Measurements from ENCODE around the gene APBB1IP.
A peak's percentile ranks its signal among the peaks of the same experiment; 100 is the strongest.
"Not testable (repeated sequence)": the region's sequence is repeated elsewhere in the genome, so short reads cannot be mapped to it uniquely, and the experiment has no call there.

Gene APBB1IP

GRCh38 chr10:26441491-26442214, 3.5 kb downstream of the APBB1IP start:
- DNase-seq (ENCODE audit: low read depth): no peak

- DNase-seq (ENCODE audit: low read depth): no peak
Measured at GRCh38 chr10:26445411-26446031, 7.4 kb downstream of the APBB1IP start.

GRCh38 chr10:26446258-26446657, 8.1 kb downstream of the APBB1IP start:
- no peak for DNase-seq (ENCODE audit: low read depth)

- no peak for DNase-seq (ENCODE audit: low read depth)
Measured at GRCh38 chr10:26448292-26448691, 10.2 kb downstream of the APBB1IP start.

GRCh38 chr10:26448706-26449435, 10.7 kb downstream of the APBB1IP start:
- DNase-seq (ENCODE audit: low read depth): peak; percentile 45

- no peak for DNase-seq (ENCODE audit: low read depth)
Measured at GRCh38 chr10:26449726-26450125, 11.6 kb downstream of the APBB1IP start.

GRCh38 chr10:26451903-26452302, 13.8 kb downstream of the APBB1IP start:
- DNase-seq (ENCODE audit: low read depth): no peak

GRCh38 chr10:26453850-26454249, 15.7 kb downstream of the APBB1IP start:
- no peak for DNase-seq (ENCODE audit: low read depth)

GRCh38 chr10:26454891-26455290, 16.8 kb downstream of the APBB1IP start:
- DNase-seq (ENCODE audit: low read depth): no peak

GRCh38 chr10:26455567-26456315, 17.6 kb downstream of the APBB1IP start:
- DNase-seq (ENCODE audit: low read depth): no peak

GRCh38 chr10:26457088-26457487, 18.9 kb downstream of the APBB1IP start:
- no peak for DNase-seq (ENCODE audit: low read depth)

- DNase-seq (ENCODE audit: low read depth): no peak
Measured at GRCh38 chr10:26460736-26461135, 22.6 kb downstream of the APBB1IP start.

GRCh38 chr10:26463986-26464385, 25.8 kb downstream of the APBB1IP start:
- DNase-seq (ENCODE audit: low read depth): no peak

GRCh38 chr10:26464632-26465280, 26.6 kb downstream of the APBB1IP start:
- DNase-seq (ENCODE audit: low read depth): no peak

- not testable (repeated sequence) for DNase-seq (ENCODE audit: low read depth)
Measured at GRCh38 chr10:26466531-26466930, 28.4 kb downstream of the APBB1IP start.

GRCh38 chr10:26467639-26468038, 29.5 kb downstream of the APBB1IP start:
- no peak for DNase-seq (ENCODE audit: low read depth)

- no peak for DNase-seq (ENCODE audit: low read depth)
Measured at GRCh38 chr10:26468291-26468690, 30.1 kb downstream of the APBB1IP start.

- DNase-seq (ENCODE audit: low read depth): no peak
Measured at GRCh38 chr10:26468700-26469099, 30.6 kb downstream of the APBB1IP start.

- no peak for DNase-seq (ENCODE audit: low read depth)
Measured at GRCh38 chr10:26472492-26472778, 34.3 kb downstream of the APBB1IP start.

GRCh38 chr10:26474026-26474425, 35.9 kb downstream of the APBB1IP start:
- DNase-seq (ENCODE audit: low read depth): no peak

GRCh38 chr10:26474845-26475244, 36.7 kb downstream of the APBB1IP start:
- DNase-seq (ENCODE audit: low read depth): not testable (repeated sequence)

- no peak for DNase-seq (ENCODE audit: low read depth)
Measured at GRCh38 chr10:26475386-26475785, 37.2 kb downstream of the APBB1IP start.

Data from stimulated activated CD8-positive, alpha-beta memory T cell treated with anti-CD3 and anti-CD28 coated beads, Interleukin-4, amount 100 ng/mL, for 24 hours (primary cell).